ENCODE data around the gene STOX2.
A peak's percentile ranks its signal among the peaks of the same experiment; 100 is the strongest.
"Not testable (repeated sequence)": the region's sequence is repeated elsewhere in the genome, so short reads cannot be mapped to it uniquely, and the experiment has no call there.

The STOX2 gene

DNA sequence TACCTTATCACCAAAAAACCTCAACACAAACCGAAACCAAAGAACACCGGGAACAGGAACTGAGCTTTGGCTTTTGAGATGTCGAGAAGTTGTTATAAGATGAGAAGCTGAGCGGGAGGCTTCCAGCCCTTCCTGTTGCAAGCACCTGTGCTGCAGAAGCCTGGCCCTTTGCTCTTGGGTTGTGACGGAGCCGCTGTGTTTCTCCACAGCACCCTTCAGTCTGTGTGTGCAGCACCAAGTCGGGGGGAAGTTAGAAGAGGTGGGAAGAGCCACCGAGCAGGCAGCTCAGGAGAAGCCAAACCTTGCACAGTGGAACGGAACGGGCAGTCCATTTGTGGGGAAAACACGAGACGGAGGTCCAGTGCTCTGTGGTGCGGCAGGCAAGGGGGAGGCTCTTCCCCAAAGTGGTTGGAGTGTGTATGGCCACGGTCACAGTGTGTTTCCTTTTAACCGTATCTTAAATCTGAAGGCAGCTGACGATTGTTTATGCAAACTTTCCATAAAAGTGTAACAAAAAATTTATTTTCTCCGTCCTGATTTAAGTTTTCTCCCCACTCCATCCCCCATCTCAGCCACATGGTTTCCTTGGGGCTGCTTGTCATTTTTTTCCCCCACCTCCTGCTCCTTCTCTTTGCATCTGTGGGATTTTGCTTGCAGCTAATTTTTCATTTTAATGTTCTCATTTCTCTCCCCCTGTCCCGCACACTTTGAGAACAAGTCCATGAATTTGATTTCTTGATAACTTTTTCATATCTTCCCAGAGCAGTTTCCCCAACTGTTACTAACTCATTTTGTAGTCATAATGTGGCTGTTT, 123.7 kb downstream of the STOX2 start:
- DNase-seq, result peak; percentile 6

DNA sequence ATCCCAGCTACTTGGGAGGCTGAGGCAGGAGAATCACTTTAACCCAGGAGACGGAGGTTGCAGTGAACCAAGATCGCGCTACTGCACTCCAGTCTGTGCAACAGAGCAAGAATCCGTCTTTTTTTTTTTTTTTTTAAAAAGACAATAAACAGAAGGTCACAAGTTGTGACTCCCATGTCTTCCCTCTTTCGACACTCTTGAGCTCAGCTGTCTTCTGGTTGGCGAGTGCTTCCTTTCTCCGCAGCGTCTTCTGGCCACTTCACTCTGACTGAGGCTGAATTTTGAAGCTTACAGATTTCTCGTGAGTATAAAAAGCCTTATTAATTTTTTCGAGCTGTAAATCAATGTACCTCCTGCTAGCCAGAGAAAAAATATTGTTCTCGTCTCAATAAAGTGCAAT, 124.9 kb downstream of the STOX2 start:
- no peak for DNase-seq

GRCh38 chr4:184030764-184031163, 125.7 kb downstream of the STOX2 start:
- no peak for DNase-seq

DNA sequence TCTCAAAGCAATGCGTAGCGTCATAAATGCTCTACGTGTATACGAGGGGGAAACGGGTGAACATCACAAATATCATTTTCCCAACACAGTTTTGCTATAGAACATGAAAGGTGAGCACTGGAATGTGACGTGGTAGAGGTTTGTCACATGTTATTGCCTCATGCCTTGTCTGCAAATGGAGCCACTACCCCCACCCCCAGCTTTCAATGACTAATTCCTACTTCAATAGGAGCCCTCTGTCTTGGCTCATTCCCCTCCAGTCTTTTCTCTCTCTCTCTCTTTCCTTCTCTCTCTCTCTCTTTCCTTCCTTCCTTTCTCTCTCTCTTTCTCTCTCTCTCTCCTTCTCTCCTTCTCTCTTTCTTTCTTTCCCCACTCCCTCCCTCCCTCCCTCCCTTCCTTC, 127.0 kb downstream of the STOX2 start:
- DNase-seq, result no peak

- no peak for DNase-seq
Measured at GRCh38 chr4:184039963-184040383, 134.9 kb downstream of the STOX2 start.

DNA sequence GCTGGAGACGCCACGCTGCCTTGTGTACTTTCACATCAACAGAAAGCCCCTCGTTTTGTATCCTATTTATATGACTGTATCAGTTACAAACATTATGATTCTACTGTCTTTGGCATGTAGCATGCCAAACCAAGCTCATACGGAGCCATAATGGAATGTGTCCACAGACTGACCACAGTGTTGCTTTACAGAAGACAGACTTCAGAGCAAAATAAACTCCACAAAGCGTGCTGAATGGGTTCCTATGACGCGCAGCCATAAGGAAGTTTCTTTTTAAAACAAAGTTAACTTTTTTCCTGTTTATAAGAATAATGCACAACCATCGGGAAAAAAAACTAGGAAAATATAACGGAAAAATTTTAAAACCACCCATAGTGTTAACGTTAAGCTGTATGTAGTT, 136.0 kb downstream of the STOX2 start:
- DNase-seq, result no peak

DNA sequence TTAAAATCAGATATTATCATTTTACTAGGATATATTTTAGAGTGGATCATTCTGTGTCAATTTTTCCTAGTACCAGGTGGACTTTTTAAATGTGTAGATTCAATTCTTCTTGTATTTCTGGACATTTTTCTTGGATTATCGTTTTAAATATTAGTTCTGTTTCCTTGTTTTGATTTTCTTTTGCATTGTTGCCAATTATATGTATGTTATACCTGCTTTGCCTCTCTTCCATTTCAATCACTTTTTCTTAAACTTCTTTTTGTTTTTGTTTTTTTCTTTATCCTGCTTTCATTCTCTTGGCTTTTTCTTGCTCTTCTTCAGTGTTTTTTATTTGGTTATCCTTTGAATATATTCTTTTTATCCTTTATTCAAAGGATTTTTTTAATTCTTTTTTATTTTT, 141.0 kb downstream of the STOX2 start:
- DNase-seq, result no peak

GRCh38 chr4:184051262-184051661, 146.2 kb downstream of the STOX2 start:
- not testable (repeated sequence) for DNase-seq

GRCh38 chr4:184052616-184053015, 147.5 kb downstream of the STOX2 start:
- DNase-seq, result no peak

GRCh38 chr4:184053434-184053833, 148.3 kb downstream of the STOX2 start:
- DNase-seq, result no peak

DNA sequence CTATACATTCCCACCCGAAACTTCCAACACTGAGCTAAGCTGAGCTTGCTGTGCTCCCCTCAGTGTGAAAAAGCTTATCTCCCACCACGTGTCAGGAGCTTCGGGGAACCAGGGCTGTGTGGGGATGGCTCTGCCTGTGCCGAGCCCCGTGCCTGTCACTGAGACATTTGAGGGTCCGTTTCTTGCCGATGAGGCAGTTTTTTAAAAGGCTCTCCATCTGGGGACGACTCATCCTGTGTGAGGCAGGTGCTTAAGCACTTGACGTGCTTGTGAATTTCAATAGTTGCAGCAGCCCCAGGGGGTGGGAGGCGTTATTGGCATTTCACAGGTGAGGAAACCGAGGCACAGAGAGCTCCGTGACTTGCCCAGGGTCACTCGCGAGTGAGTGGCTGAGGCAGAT, 151.8 kb downstream of the STOX2 start:
- no peak for DNase-seq

- no peak for DNase-seq
Measured at GRCh38 chr4:184058026-184058425, 152.9 kb downstream of the STOX2 start.

DNA sequence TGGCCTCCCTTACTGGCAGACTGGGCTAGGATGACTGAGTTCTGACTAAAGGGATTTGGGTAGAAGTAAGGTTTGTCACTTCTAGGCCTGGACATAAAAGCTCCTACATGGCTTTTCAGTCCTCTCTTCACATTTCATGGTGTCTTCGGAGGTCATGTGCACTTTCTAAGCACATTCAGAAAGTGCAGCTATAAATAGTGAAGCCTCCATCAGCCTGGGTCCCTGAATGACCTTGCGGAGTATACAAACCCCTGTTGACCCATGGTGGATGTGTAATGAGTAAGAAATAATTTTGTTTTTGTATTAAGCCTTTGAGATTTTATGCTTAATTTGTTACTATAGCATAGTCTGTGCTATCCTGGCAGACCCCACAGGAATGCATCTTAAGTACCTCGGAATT, 154.0 kb downstream of the STOX2 start:
- DNase-seq, result no peak

- no peak for DNase-seq
Measured at GRCh38 chr4:184061582-184061981, 156.5 kb downstream of the STOX2 start.

- no peak for DNase-seq
Measured at GRCh38 chr4:184062769-184063168, 157.7 kb downstream of the STOX2 start.

GRCh38 chr4:184064877-184065276, 159.8 kb downstream of the STOX2 start:
- DNase-seq, result no peak

GRCh38 chr4:184066584-184067300, 161.6 kb downstream of the STOX2 start:
- DNase-seq, result no peak

DNA sequence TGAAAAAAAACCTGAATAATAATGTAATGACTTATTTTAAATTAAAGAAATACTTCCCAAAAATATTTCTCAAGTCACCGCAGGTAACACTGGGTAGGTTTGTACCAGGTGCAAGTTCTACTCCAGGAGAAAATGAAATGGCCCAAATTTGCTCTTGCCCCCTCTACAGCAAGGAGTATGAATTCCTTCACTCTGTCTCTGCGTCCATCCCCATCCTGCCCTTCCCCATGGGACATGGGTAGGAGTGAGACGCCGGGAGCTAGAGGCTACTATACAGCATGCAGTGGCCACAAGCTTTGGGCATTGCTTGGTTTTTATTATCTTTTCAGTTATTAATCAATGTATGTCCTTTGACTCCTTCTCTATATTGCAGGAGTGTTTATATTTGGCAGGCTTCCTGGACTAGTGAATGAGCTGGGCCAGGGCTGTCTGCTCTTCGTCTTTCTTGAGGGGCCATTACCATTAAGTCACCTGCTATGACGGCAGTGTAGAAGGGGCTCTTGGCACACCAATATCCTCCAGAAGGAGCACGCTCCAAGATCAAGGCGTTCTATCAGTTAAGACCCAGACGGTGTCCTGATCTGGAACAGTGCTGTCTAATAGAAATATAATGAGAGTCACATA, 162.9 kb downstream of the STOX2 start:
- DNase-seq, result no peak

All from activated naive CD4-positive, alpha-beta T cell treated with Interleukin-2 at 50 U/mL for 16 hours (primary cell).